ENCODE data around the gene KLHL6. TPM values are rescaled to one million over a fixed set of nuclear protein-coding genes. Genes with fewer than 3 reads are reported as not detected.
"Not testable (repeated sequence)": the region's sequence is repeated elsewhere in the genome, so short reads cannot be mapped to it uniquely, and the experiment has no call there.

The KLHL6 gene
- total and polyA plus RNA-seq, 2 of the 8 experiments (the other 6 are each of a cell fraction or from before 2014, with no cell fraction given), result 0.05 TPM; not detected in 1

GRCh38 chr3:183520295-183520694, 35.2 kb downstream of the KLHL6 start:
- H2AK5ac ChIP-seq (ENCODE audit: low read depth, low read length); H3K18ac ChIP-seq (ENCODE audit: extremely low read depth, low read length); H3K36me3 ChIP-seq (ENCODE audit: control insufficient read depth in 2 of 4, insufficient read depth in 4 of 4, low read length in 3 of 4); H2BK15ac ChIP-seq (ENCODE audit: low read length); H3K9me3 ChIP-seq (ENCODE audit: insufficient read depth in 2 of 2, low read depth in 1 of 2, low read length in 1 of 2); H3K79me2 ChIP-seq (ENCODE audit: control insufficient read depth in 1 of 2, insufficient read depth in 2 of 2, low read length in 2 of 2); H2BK5ac ChIP-seq (ENCODE audit: low read depth, low read length); DNase-seq (ENCODE audit: low read depth in 1 of 2, low spot score in 2 of 2); H3K27me3 ChIP-seq (replicated peaks in 1 of 4; ENCODE audit: control insufficient read depth in 3 of 4, extremely low read depth in 1 of 4, insufficient read depth in 3 of 4, low read length in 3 of 4); H2BK120ac ChIP-seq (replicated peaks; ENCODE audit: low read depth, low read length); FAIRE-seq; H3K4me2 ChIP-seq (ENCODE audit: insufficient read depth in 1 of 2, low read depth in 2 of 2, low read length in 2 of 2); H4K5ac ChIP-seq (ENCODE audit: insufficient read length, low read depth, low read length); H3K4me3 ChIP-seq (ENCODE audit: extremely low read depth in 1 of 4, insufficient read depth in 2 of 4, low read depth in 3 of 4, low read length in 4 of 4); H3K9ac ChIP-seq (replicated peaks in 1 of 4; ENCODE audit: extremely low read depth in 1 of 4, low read depth in 3 of 4, low read length in 3 of 4); H4K8ac ChIP-seq (ENCODE audit: extremely low read depth, insufficient read depth, low read length); H3K79me1 ChIP-seq (ENCODE audit: low read depth, low read length); H2AFZ ChIP-seq (ENCODE audit: low read length); POLR2A ChIA-PET (ENCODE audit: partially characterized antibody); H3K27ac ChIP-seq (ENCODE audit: low read depth, low read length); H4K20me1 ChIP-seq (replicated peaks in 1 of 2; ENCODE audit: control insufficient read depth in 1 of 2, insufficient read depth in 2 of 2, low read length in 2 of 2); H3K23ac ChIP-seq (ENCODE audit: insufficient read length); H3K56ac ChIP-seq (replicated peaks; ENCODE audit: insufficient read length, low read depth, low read length); H2BK20ac ChIP-seq (ENCODE audit: low read length); H3K14ac ChIP-seq (ENCODE audit: insufficient read length); H2BK12ac ChIP-seq (ENCODE audit: low read depth, low read length); H3K4ac ChIP-seq (replicated peaks; ENCODE audit: insufficient read length, low read depth, low read length); H4K91ac ChIP-seq (replicated peaks; ENCODE audit: insufficient read length, low read length); H3K23me2 ChIP-seq (ENCODE audit: low read depth, low read length): not testable (repeated sequence)
- peaks cover 5 to 11% (median 8%) of the 10 kb centered on the region in 4 experiments; a peak in 4 of 7 replicates for H3K4me1 ChIP-seq (replicated peaks in 1 of 4; ENCODE audit: control insufficient read depth in 3 of 4, insufficient read depth in 4 of 4, low read length in 3 of 4)
- CTCF ChIA-PET (ENCODE audit: partially characterized antibody), result interaction anchor here (1.4 kb wide), 1 partner anchor 44 kb away, joined by 4 read pairs; no protein-coding TSS in a partner anchor
- WGBS, 2 experiments (ENCODE audit: extremely low coverage in 1 of 2, insufficient coverage in 1 of 2, insufficient read length in 1 of 2, insufficient replicate concordance in 2 of 2, low coverage in 1 of 2, low lambda C conversion rate in 2 of 2, missing lambda C conversion rate in 1 of 2), result 87% methylated on average over 8 of the region's 8 CpGs; no CpG with 5 or more reads in 1 of the 2 experiments
